Frontal cortex (tissue), 4 donors: Measurements from ENCODE around the gene RASD1. TPM values are rescaled to one million over a fixed set of nuclear protein-coding genes. Genes with fewer than 3 reads are reported as not detected.
A peak's percentile ranks its signal among the peaks of the same experiment; 100 is the strongest.

Source experiments
- DNase-seq, 2 donors: peaks; one replicate each; pipeline ENCODE4 v3.0.0; 2012; ENCODE audit warnings: low spot score in 2 of 2
- FAIRE-seq: peaks from 2 replicates; lab custom pipeline; 2012; peaks lifted over from hg19 to GRCh38; lab: Jason Lieb, UNC
- total RNA-seq: library from RNA; depleted of rRNA; stranded (reverse); fragments of >200 nt; gene quantifications from one replicate; pipeline ENCODE4 v1.2.3, GENCODE V29; 2014
- donor health status: control.
- donor health status: control.
- donor health status: control.

Gene RASD1, protein sequence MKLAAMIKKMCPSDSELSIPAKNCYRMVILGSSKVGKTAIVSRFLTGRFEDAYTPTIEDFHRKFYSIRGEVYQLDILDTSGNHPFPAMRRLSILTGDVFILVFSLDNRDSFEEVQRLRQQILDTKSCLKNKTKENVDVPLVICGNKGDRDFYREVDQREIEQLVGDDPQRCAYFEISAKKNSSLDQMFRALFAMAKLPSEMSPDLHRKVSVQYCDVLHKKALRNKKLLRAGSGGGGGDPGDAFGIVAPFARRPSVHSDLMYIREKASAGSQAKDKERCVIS
- 11.0 TPM for total RNA-seq

- FAIRE-seq: no peak
- DNase-seq: peak; percentile 98 to 99
These were observed at the start of gene RASD1 for GRCh38 chr17:17496189-17497064. Gene RASD1, minus strand, starts transcription at chr17:17496395. Its CDS starts 214 bp downstream, at chr17:17496181.

DNA sequence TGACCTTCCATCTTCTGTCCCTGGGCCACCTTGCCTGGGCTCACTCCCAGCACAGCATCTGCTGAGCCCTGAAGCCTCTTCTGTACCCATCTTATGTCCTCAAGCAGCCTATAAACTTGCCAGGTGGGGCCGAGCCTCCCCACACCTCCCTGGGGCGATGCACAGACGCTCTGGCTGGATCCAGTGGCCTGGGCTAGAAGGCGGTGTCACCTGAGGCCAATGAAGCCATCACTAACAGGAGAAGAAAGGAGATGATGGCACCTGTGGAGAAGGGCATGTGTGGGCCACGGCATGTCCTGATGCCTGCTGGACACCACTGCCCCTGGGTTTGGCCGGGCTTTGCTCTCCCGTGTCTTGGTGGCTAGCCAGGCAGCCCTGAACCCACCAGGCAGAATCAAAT, 49.8 kb upstream of the RASD1 start:
- no peak for DNase-seq
- FAIRE-seq: no peak

- no peak for FAIRE-seq
These were observed 49.0 kb upstream of the RASD1 start for GRCh38 chr17:17545031-17545820.

DNA sequence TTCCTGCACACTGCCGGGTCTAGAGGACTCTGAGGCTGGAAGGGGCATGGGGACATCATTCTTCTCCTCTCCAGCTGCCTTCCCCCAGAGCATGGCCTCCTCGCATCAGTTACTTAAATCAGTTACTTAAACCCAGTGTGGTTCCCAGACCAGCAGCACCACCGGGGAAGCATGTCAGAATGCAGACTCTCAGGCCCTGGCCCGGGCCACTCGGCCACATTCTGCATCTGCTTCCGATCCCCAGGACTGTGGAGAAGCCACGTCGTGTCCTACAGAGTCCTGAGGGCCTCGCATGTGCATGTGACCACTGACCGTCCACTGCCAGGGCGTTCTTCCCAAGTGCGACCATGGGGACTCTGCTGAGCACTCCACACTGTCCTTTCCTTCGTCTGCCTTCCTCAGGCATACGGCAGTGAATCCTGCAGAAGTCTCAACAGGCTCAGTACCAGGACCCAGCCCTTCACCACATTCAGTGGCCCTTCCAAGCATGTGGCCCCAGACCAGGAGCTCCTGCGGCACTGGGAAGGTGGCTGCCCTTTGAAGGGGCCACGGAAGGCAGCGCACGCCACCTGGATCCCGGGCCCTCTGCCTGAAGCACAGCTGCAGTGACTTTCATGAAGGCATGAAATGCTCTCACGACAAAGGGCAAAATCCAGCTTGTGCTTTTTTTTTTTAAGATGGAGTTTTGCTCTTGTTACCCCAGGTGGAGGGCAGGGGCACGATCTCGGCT, 46.9 kb upstream of the RASD1 start:
- FAIRE-seq: no peak
- DNase-seq: no peak

More at GRCh38 chr17:17545031-17545820, 49.0 kb upstream of the RASD1 start:
- DNase-seq: no peak

GRCh38 chr17:17541640-17542001, 45.4 kb upstream of the RASD1 start:
- DNase-seq (no peak), FAIRE-seq (no peak)

DNA sequence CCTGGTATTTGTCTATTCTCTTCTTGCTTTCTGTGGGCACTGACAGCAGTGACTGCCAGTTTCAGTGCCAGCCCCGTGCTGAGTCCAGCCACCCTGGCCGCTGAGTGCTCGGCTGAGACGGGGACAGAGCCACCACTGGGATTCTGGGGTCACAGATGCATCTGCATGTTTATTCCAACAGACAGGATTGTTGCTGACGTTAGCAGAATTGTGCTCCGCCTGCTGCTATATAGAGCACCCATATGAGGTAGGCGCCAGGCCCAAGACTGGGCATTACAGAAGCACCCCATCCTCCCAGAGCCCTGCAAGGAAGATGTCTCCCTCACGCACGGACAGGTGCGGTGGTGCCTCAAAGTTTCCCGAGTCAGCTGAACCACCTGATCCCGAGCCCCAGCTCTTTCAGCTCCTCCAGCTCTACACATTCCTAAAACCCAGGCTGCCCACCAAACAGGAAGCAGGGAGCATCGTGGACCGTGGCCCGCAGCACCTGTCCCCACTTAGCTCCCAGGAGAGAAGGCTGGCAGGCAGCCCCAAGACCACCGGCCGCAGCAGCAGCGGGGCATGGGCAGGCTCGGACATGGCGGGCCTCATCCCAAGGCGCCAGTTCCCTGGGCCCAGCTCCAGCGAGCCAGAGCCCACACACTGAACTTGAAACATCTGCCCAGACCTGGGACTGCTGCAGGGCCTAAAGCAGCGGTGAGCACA, 44.9 kb upstream of the RASD1 start:
- DNase-seq (no peak), FAIRE-seq (no peak)

DNA sequence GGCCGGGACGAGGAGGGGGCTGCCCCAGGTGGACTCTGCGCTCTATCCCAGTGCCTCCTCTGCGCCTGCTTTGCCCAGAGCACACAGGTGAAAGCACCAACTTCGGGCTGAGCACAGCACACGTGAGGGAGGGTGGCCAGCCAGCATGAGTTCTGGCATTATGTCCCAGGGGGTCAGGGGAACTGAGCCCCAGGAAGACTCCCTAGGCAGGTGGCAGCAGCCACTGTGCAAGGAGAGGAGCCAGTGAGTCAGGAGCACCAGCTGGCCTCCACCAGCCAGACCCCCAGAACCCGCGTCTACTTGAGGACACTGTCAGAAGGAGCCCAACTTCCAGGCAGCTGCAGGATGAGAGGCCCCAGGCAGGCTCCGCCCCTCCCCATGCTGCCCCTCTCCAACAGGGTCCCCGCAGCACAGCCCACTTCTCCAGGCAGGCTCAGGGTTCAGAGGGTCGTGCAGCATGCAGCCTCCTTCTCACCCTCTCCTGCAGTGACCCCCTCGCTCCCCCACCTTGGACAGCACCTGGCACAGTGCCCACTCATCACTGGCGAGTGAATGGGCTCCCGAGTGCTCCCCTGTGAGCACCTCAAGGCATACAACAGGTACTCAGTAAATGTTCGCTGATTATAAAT, 44.2 kb upstream of the RASD1 start:
- FAIRE-seq (no peak), DNase-seq (no peak)

DNA sequence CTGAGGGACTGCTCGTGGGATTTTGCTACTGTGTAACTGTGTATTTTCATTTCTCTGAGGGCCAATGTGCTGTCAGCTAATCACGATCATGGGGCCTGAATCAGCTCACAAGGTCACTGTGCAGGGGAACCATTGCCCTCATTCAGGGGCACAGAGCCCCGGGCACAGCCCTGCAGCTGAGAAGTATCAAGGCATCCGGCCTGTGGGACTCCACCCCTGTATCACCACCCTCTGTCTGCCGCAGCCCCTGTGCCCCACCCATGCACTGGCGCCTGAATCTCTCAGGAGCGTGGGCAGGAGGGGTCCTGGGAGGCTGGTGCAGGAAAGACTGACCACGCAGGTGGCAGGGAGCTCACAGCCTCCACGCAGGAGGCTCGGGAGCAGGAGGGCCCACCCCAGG, 43.4 kb upstream of the RASD1 start:
- FAIRE-seq (no peak), DNase-seq (no peak)

DNA sequence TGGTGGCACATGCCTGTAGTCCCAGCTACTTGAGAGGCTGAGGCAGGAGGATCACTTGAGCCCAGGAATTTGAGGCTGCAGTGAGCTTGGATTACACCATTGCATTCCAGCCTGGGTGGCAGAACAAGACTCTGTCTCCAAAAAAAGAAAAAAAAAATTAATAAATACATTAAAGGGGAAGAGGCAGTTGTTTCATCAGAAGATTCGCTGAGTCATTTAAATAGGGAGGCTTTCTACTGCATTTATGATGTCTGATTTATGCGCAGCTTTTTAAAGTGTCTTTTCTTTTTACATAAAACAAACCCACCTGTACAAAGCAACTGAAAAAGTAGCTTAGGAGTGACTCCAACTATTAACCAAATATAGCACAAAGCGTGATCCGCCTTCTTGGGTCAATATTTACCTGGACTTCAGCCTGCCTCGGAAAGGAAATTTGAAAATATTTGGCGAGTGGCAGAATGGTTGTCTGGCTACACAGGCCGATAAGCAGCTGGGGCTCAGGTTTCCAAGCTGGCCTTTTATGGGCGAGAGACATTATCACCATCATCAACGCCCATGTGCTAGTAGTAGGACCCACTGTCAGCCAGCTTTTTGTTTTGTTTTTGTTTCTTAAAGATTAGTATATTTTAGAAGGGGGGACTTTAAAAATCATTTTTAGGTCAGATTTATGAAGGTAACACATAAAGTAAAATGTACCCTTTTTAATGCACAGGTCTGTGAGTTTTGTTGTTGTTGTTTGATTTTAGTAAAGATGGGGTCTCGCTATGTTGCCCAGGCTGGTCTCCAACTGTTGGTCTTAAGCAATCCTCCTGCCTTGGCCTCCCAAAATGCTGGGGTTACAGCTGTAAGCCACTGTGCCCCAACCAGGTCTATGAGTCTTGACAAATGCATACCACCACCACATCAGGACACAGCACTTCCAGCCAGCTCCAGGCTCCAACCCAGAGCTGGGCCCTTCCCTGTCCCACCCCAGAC, 42.5 kb upstream of the RASD1 start:
- no peak for FAIRE-seq
- no peak for DNase-seq

DNA sequence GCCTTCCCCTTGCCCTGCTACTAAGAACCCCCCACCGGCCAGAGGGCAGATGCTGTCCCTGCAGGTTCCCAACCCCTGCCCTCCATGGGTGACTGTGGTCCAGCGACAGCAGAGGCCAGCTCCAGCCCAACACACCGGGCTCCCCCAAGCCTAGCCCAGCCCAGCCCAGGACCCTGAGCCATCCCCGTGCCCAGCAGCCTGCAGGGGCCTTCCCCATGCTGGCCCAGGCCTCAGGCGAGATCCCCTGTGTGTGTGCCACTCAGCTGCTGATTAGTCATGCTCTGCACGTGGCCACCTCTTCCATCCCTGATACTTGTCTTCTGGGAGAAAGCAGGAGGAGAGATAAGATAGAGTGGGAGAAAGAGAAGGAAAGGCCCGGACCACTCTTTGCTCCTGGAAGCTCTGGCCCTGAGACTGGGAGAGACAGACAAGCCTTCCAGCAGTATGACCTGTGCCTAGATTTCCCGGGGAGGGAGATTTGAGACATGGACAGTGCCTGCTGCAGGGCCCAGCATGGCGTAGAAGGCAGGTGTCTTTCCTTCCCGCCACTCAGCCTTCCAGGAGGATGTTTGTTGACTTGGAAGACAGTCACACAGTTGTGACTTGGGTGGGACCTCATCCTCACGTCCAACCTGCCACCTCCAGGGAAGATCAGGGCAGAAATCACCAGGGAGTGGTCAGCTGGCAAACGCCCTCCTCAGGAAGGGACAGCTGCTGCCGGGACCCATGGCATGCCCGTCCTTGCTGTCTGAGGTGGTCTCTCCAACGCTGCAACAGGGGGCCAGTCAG, 41.3 kb upstream of the RASD1 start:
- DNase-seq: no peak

GRCh38 chr17:17536702-17537101, 40.5 kb upstream of the RASD1 start:
- no peak for FAIRE-seq
- DNase-seq: no peak

More for the DNA sequence above, 41.3 kb upstream of the RASD1 start:
- no peak for FAIRE-seq

DNA sequence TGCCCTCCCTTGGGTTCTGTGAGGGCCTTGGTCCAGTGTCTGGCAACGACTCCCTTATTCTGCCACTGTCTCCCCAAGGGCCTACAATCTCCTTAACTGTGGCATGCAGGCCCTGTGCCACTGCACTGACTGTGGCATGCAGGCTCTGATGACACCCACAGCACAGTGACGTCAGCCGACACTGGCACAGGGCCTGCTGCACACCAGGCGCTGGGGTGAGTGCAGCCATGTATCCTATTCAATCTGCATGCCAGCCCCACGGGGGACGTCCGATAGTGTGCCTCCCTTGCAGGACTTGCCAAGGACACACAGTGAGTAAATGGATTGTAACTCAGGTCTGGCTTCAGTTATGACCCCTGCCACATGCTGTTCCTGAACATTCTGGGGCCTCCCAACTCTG, 39.8 kb upstream of the RASD1 start:
- FAIRE-seq (no peak), DNase-seq (peak; percentile 45 to 81)

GRCh38 chr17:17533901-17534441, 37.8 kb upstream of the RASD1 start:
- DNase-seq: no peak
- FAIRE-seq: no peak

DNA sequence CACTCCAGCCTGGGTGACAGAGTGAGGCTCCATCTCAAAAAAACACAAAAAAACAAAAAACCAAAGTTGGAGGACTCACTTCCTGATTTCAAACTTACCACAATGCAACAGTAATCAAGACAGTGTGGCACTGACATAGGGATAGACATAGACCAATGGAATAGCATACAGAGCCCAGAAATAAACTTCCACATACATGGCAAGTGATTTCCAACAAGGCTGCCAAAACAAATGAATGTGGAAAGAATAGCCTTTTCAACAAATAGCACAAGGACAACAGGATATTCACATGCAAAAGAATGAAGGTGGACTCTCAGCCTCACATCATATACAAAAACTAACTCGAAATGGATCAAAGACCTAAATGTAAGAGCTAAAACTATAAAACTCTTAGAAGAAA, 36.8 kb upstream of the RASD1 start:
- no peak for DNase-seq
- FAIRE-seq: no peak

DNA sequence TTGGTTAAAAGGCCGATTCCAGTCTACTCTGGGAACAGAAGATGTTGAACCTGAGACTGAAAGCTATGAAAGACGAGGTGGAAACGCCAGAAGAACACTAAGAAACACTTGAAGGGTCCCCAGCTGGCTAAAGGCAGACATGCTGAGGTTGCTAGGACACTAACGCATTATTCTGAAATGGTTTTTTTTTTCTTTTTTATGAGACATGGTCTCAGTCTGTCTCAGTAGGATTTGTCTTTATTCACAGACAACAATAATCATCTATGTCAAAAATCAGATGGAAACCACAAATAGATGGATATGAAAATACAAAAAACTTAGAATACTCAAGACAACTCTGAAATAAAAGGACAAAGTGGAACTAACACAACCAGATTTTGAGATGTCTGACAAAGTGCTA, 35.0 kb upstream of the RASD1 start:
- no peak for DNase-seq

More for the DNA sequence above, 35.0 kb upstream of the RASD1 start:
- FAIRE-seq: no peak
